ENCODE measurements around the gene HDDC3. TPM values are rescaled to one million over a fixed set of nuclear protein-coding genes. Genes with fewer than 3 reads are reported as not detected.

Gene HDDC3
- total and polyA plus RNA-seq, 8 donors, result 12.1 to 22.1 (median 19.2) TPM; not detected in 2

DNA sequence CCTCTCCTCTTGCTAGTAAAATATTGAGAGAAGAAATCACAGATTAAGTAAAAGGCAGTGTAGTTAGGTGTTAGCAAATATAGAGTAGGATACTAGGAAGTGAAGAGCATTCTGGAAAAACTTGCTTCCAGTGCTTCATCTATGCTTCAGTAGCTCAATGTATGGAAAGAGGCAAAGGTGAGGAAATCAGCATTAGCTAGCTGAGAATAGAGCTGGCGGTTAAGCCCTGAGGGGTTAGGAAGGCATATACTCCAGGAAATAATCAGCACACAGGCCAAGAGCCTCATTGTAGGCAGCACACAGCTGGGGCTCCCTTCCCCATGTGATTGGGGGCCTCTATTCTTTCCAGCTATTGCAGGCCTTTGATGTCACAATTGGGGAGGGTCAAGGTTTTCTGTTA is 36.1 kb upstream of the HDDC3 start:
- DNase-seq, result no peak
- TF ChIP-seq POLR2AphosphoS5 (IDR thresholded peaks at IDR 0.05) (no peak), POLR2A (IDR thresholded peaks at IDR 0.05) (no peak), EP300 (IDR thresholded peaks at IDR 0.05) (no peak), CTCF (IDR thresholded peaks at IDR 0.05) (no peak)
- intact Hi-C loops (cut with DNase I; ENCODE audit: low total_unique reads), result no loop called here
- Histone ChIP-seq H3K36me3 (peaks cover 8 to 72% (median 42%) of the 10 kb centered on the region in 4 donors), H3K4me3 (no peak overlapping the region), H3K4me1 (no peaks in the 10 kb centered on the region), H3K9me3 (no peaks in the 10 kb centered on the region), H3K27ac (no peak overlapping the region), H3K27me3 (no peaks in the 10 kb centered on the region)
- 89 to 100% (median 96%) methylated on average over 1 of the region's 1 CpG for WGBS, 5 donors

DNA sequence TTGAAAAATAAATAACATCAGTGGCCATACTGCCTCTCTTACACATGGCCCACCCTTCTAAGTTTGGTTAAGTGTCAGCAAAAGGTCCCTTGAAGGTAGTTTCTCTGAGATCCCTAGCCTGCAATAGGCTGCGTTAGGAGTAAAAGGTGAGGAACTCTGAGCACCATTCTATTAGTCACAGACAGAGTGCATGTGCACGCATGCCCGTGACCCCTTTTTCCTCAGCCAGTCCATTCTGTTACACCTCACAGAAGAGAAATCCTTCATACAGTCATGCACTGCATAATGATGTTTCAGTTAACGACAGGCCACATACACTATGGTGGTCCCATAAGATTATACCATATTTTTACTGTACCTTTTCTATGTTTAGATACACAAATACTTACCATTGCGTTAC is 34.9 kb upstream of the HDDC3 start:
- no peak overlapping the region for H3K4me3 ChIP-seq
- no peaks in the 10 kb centered on the region for H3K27me3 ChIP-seq
- no peak overlapping the region for H3K27ac ChIP-seq
- TF ChIP-seq CTCF (IDR thresholded peaks at IDR 0.05) (no peak), EP300 (IDR thresholded peaks at IDR 0.05) (no peak), POLR2A (IDR thresholded peaks at IDR 0.05) (no peak), POLR2AphosphoS5 (IDR thresholded peaks at IDR 0.05) (no peak)
- 85 to 98% (median 96%) methylated on average over 5 of the region's 5 CpGs for WGBS, 5 donors
- intact Hi-C loops (cut with DNase I; ENCODE audit: low total_unique reads), result no loop called here
- no peaks in the 10 kb centered on the region for H3K9me3 ChIP-seq
- no peak for DNase-seq
- peaks cover 11 to 72% (median 50%) of the 10 kb centered on the region in 4 donors for H3K36me3 ChIP-seq
- no peaks in the 10 kb centered on the region for H3K4me1 ChIP-seq

GRCh38 chr15:90966262-90966661 is 33.9 kb upstream of the HDDC3 start:
- Histone ChIP-seq H3K36me3 (peaks cover 13 to 82% (median 60%) of the 10 kb centered on the region in 4 donors), H3K9me3 (no peaks in the 10 kb centered on the region), H3K27me3 (no peaks in the 10 kb centered on the region), H3K4me1 (no peaks in the 10 kb centered on the region), H3K27ac (no peak overlapping the region), H3K4me3 (no peak overlapping the region)
- intact Hi-C loops (cut with DNase I; ENCODE audit: low total_unique reads), result no loop called here
- WGBS, 5 donors, result 88 to 93% (median 89%) methylated on average over 9 of the region's 9 CpGs
- no peak for DNase-seq
- TF ChIP-seq CTCF (IDR thresholded peaks at IDR 0.05) (no peak), EP300 (IDR thresholded peaks at IDR 0.05) (no peak), POLR2AphosphoS5 (IDR thresholded peaks at IDR 0.05) (no peak), POLR2A (IDR thresholded peaks at IDR 0.05) (no peak)

- Histone ChIP-seq H3K4me1 (peaks cover 0 to 30% (median 14%) of the 10 kb centered on the region in 4 donors), H3K27me3 (no peaks in the 10 kb centered on the region), H3K4me3 (no peak overlapping the region), H3K9me3 (no peaks in the 10 kb centered on the region), H3K36me3 (peaks cover 7 to 67% (median 64%) of the 10 kb centered on the region in 4 donors), H3K27ac (no peak overlapping the region)
- 70 to 82% (median 74%) methylated on average over 4 of the region's 4 CpGs for WGBS, 5 donors
- intact Hi-C loops (cut with DNase I; ENCODE audit: low total_unique reads), result no loop called here
- TF ChIP-seq EP300 (IDR thresholded peaks at IDR 0.05) (no peak), POLR2AphosphoS5 (IDR thresholded peaks at IDR 0.05) (no peak), POLR2A (IDR thresholded peaks at IDR 0.05) (no peak), CTCF (IDR thresholded peaks at IDR 0.05) (no peak)
- no peak for DNase-seq
Observed at GRCh38 chr15:90962021-90962420, 29.7 kb upstream of the HDDC3 start.

All from stomach (tissue), 9 donors.